PFSK-1 (cell line): ENCODE data around the gene NUDCD3.

ENCODE experiments used
- POLR2AphosphoS5 ChIP-seq: IDR thresholded peaks from 2 replicates; pipeline ENCODE4 v1.6.1; 2012; ENCODE audit warnings: low read depth, mild to moderate bottlenecking, control low read depth, low read length, moderate library complexity
- REST ChIP-seq, 2 experiments: IDR thresholded peaks; 2 replicates each; pipeline versions ENCODE4 v1.6.1 to v1.8.0; 2011 to 2012; ENCODE audit warnings: low read depth in 2 of 2, low read length in 2 of 2, control low read depth in 1 of 2, inconsistent platforms in 1 of 2, mild to moderate bottlenecking in 1 of 2, moderate library complexity in 1 of 2; ENCODE audit not compliant: insufficient read depth in 1 of 2
- TAF1 ChIP-seq: IDR thresholded peaks from 2 replicates; pipeline ENCODE4 v1.6.1; 2012; ENCODE audit warnings: low read length, control low read depth, borderline replicate concordance; ENCODE audit not compliant: insufficient read depth

GRCh38 chr7:44477063-44477830 lies 13.2 kb downstream of the NUDCD3 start:
- no peak for TF ChIP-seq POLR2AphosphoS5
- TF ChIP-seq REST (IDR thresholded peaks at IDR 0.05; ENCODE audit: insufficient read depth in 1 of 2, low read depth in 2 of 2, low read length in 2 of 2) = no peak
- TF ChIP-seq TAF1 = no peak
